NCI-H748 (cell line): ENCODE data around the gene PC.
A peak's percentile ranks its signal among the peaks of the same experiment; 100 is the strongest.

ENCODE experiments used
- DNase-seq: peaks from one replicate; lab custom pipeline; 2025; ENCODE audit not compliant: unreplicated experiment; lab: John Stamatoyannopoulos, UW

PC gene

GRCh38 chr11:66885469-66885868 is 72.7 kb downstream of the PC start:
- DNase-seq = no peak

DNA sequence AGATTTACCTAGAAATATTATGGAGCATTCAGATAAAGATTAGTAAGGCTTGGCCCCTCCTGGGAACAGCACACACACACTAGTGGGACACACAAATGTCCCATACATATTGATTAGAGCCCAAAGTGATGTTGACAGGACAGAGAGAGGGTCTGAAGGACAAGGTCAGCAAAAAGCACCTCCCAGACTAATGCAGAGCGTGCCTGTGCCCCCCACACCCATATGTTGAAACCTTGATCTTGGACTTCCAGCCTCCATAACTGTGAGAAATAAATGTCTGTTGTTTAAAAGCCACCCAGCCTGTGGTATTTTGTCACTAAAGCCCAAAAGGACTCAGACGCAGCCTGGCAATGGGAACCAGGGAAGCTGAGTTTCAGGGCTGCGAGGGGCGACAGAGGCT is 73.7 kb downstream of the PC start:
- DNase-seq = no peak

DNA sequence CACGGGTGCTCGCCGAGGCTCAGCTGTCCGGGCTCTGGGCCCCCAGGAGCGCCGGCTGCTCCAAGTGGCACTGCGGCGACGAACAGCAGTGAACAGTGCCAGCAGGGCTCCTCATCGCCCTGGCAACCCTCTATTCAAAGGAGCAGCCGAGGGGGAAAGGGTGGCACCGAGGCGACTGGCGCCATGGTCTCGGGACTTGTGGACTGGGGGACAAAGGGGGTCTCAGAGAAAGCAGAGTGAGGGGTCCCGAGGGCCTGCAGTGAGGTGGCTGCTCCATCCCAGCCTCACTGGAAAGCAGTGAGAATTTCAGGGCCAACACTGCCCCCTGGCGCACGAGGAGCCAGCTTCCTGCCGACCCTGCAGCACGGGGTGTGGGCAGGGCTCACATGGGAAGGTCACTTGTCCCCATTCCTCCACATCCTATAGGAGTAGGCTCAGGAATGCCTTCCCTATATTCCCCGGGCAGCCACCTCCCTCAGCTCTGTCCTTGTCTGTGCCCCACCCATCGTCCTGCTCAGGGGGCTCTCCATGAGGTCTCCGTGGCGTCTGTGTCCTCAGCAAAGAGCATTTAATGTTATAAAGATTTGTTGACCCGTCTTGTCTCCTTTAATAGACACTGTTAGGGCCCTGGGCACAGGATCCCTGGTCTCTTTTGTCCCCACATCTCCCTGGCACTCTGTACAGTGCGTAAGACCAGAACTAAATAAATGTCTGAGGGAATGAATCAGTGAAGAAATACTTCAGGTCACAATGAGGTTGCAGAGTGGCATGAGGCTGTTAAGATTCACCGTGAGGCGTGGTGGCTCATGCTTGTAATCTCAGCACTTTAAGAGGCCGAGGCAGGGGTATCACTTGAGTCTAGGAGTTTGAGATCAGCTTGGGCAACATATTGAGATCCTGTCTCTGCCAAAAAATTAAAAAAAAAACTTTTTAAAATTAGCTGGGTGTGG is 74.9 kb downstream of the PC start:
- peak; percentile 70 for DNase-seq

GRCh38 chr11:66882561-66883015 is 75.6 kb downstream of the PC start:
- peak; percentile 37 for DNase-seq

DNA sequence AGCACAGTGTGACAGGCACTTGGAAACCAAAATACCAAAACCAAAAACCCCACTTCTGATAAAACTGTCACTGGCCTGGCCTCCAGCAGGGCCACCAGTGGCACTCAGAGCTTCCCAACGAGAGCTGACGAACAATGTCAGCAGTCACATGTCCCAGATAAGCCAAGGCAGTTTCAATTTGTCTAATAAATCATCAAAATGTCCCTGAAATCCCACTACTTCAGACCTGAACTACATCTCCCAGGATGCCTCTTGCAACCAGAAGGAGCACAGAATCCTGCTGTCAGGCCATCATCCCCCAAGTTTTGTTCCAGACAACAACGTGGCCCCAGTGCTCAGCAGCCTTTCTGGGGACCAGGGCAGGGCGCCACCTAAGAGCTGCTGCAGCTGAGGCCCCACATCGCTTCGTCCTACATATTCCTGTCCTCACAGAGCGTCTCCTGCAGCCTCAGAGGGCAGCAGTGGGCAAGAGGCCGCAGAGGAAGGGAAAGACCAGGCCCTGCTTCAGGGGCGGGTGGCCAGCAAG is 76.2 kb downstream of the PC start:
- no peak for DNase-seq

- DNase-seq = no peak
Observed at GRCh38 chr11:66881451-66881835, 76.7 kb downstream of the PC start.

GRCh38 chr11:66880496-66881450 is 77.4 kb downstream of the PC start:
- peak; percentile 68 for DNase-seq

DNA sequence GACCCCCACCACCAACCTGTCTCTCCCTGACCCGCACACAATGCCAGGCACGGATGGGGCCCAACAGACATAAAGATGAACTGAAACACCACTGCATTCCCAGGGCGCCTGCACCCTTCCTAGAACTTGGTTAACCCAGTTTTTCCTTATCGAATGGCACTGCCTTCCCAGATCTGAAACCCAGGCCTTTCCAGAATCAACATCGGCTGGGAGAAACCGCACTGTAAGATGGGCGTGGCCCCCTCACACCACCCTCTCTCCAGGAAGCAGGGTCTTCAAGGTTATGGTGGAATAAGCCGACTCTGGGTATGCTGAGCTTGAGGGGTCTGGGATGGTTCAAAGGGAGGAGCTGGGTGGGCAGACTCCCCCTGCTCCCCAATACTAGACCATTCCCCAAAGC is 78.2 kb downstream of the PC start:
- no peak for DNase-seq

DNA sequence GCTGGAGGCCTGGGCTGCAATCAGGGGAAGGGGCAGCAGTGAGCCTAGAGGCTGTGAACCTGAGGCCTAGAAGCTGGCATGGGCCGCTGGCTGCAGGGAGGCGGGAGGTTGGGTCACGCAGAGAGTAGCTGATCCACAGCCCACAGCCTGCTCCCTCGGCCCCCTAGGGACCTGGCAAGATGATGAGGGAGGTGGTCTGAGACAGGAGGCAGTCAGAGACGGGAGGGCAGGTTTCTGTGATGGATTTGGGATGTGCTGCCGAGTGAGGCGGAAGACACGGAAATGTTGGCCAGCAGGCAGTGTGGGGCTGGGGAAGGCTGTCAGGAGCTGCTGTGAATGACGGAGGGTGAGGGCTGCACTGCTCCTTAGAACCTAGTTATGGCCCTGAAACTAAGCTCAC is 78.6 kb downstream of the PC start:
- no peak for DNase-seq

DNA sequence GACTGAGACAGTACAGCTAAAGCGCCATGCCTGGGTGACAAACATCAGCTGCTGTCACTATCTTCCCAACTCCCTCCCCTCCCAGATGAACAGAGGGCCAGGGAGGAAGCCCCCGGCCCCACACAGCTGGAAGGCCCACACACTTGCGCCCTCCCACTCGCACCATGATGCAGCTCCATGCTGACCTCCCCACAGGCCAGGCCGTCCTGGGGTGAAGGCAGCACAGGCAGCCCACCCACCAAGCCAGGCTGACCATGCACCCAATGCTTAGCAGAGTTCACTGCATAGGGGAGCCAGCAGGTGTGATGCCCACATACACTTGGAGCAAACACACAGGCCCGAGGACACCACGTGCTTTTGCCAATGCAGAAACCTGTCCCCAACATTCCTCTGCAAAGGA is 79.2 kb downstream of the PC start:
- no peak for DNase-seq

GRCh38 chr11:66878474-66878873 is 79.7 kb downstream of the PC start:
- no peak for DNase-seq

DNA sequence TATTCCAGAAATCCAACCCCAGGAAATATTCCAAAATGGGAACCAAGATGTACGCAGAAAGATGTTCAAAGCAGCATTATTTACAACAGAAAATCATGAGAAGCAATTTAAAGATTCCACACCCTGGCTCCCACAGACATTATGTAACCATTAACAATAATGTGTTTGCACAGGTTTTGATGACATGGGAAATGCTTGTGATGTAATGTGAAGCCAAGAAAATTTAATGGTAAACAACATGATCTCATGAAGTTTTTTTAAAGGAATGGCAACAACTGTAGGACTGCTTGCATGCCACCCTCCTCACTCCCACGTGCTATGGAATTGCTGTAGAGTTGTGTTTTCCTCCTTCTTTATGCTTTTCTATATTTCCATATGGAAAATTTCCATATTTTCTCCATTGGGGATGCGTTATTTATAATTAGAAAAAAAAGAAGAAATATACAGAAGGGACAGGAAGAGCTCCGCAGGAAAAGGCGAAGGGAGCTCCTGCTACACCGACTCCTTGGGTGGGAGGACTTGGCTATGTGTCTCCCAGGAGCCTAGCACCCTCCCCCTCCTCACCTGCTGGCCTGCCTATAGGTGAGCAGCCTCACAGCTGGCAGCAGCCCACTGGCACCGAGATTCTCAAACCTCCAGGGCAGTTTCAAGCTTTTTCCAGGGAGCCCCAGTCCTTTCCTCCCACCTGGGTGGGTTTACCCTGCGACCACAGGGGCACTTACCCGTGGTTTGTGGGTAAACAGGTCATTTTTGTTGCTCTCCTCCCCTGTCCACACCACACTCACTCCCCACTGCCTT is 80.4 kb downstream of the PC start:
- peak; percentile 15 for DNase-seq

DNA sequence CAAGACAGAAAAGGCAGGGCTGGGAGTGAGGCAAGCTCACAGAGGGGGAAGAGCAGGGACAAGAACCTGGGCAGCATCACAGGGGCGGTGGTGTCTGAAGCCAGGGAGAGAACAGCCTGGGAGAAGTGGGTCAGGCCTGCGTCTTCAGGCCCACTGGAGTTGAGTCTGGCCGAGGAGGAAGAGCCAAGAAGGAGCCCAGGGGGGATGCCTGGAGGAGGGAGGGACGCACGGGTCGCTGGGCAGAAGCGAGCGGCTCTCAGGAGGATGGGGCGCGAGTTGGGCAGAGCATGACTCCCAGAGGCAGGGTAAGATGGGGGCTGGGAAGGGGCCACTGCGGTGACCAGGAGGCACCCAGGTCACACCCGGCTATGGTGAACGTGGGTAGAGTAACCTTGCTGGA is 82.8 kb downstream of the PC start:
- DNase-seq = no peak

- no peak for DNase-seq
Observed at GRCh38 chr11:66874232-66874631, 84.0 kb downstream of the PC start.

GRCh38 chr11:66871521-66871901 is 86.7 kb downstream of the PC start:
- no peak for DNase-seq

- no peak for DNase-seq
Observed at GRCh38 chr11:66870616-66871520, 87.3 kb downstream of the PC start.

GRCh38 chr11:66870131-66870530 is 88.1 kb downstream of the PC start:
- DNase-seq = no peak

GRCh38 chr11:66869567-66869870 is 88.7 kb downstream of the PC start:
- DNase-seq = no peak

DNA sequence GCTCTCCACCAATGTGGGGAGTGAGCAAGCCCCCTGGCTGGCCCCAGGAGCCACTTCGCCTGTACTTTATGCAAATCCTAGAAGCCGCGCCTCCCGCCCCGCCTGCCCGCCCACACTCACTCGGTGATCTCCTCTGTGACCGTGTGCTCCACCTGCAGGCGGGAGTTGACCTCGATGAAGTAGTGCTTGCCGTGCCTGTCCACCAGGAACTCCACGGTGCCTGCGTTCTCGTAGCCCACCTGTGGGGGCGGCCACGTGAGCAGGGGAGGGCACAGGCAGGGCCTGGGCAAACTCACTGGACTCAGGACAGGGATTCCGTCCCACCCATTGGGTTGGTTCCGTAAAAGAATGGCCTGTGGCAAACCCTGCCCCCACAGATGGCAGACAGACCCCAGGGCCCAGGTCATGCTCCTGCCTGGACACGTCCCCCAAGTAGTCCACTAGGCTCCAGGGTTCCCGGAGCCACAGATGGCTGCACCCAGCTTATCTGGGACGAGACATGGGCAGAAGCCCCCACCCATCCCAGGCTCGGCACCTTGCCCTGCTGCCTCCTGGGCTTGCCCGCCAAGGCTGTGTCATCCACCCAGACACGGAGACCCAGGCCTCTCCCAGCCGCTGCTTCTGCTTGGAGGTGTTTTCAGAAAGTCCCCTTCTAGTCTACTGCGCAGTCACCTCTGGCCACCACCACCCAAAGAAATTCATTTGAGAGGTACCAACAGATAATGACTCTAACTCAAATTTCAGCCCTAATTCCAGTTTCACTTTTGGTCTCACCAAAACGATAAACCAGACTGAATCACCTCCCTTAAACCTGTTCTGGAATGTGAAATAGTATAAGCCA is 89.2 kb downstream of the PC start:
- peak; percentile 64 for DNase-seq
